A549 (cell line): ENCODE measurements around the gene TMEM35B.

Experiments
- NR3C1 ChIP-seq: fragments of >200 bp; sonication (Bioruptor Twin); formaldehyde crosslinking; IDR thresholded peaks from 3 replicates; pipeline ENCODE4 v1.6.1; 2017
- PHF8 ChIP-seq: fragments of 200-600 bp; sonication (generic); IDR thresholded peaks from 2 replicates; pipeline ENCODE4 v1.6.1; 2016; ENCODE audit warnings: low read depth, mild to moderate bottlenecking, antibody characterized with exemption, moderate library complexity, borderline replicate concordance
- POLR2A ChIP-seq: IDR thresholded peaks from 2 replicates; pipeline ENCODE4 v1.6.1; 2012; ENCODE audit warnings: mild to moderate bottlenecking, low read length
- RCOR1 ChIP-seq: fragments of 150-350 bp; IDR thresholded peaks from 2 replicates; pipeline ENCODE4 v1.6.1; 2014; ENCODE audit warnings: antibody characterized with exemption, low read length, low read depth
- TF ChIP-seq, protein P1 (sequence below): fragments of >200 bp; sonication (Bioruptor Twin); formaldehyde crosslinking; IDR thresholded peaks from 3 replicates; pipeline ENCODE4 v1.5.1; 2016

DNA sequence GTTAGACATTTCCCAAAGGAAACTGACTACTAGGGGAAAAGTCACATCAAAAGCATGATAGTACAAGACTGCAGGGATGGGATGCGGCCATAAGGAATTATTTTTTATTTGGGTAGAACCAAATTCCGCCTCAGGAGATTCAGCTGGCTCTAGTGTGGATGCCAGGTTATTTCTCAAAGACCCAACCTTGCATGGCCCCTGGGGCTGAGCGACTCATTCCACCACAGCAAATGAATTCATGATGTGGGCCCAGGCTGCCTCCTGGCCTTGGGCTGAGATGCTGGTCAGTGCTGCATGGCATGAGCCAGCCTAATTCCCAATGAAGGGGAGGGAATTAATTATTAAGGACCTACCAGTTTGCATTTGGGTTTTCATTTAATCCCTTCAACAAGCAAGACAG is 11.8 kb downstream of the TMEM35B start:
- no peak for TF ChIP-seq POLR2A
- no peak for TF ChIP-seq RCOR1
- TF ChIP-seq, protein P1, sequence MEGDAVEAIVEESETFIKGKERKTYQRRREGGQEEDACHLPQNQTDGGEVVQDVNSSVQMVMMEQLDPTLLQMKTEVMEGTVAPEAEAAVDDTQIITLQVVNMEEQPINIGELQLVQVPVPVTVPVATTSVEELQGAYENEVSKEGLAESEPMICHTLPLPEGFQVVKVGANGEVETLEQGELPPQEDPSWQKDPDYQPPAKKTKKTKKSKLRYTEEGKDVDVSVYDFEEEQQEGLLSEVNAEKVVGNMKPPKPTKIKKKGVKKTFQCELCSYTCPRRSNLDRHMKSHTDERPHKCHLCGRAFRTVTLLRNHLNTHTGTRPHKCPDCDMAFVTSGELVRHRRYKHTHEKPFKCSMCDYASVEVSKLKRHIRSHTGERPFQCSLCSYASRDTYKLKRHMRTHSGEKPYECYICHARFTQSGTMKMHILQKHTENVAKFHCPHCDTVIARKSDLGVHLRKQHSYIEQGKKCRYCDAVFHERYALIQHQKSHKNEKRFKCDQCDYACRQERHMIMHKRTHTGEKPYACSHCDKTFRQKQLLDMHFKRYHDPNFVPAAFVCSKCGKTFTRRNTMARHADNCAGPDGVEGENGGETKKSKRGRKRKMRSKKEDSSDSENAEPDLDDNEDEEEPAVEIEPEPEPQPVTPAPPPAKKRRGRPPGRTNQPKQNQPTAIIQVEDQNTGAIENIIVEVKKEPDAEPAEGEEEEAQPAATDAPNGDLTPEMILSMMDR = no peak
- no peak for TF ChIP-seq NR3C1
- no peak for TF ChIP-seq PHF8
